WTC11 (cell line): ENCODE measurements around the gene HECTD4. TPM values are rescaled to one million over a fixed set of nuclear protein-coding genes. Genes with fewer than 3 reads are reported as not detected.

Source experiments
- ATAC-seq: fragments of 200-7000 bp; cut with Tn5 transposase; 2 replicates; pipeline ENCODE4 v1.10.0; 2021; ENCODE audit warnings: mild to moderate bottlenecking, moderate library complexity
- CTCF ChIA-PET: fragments of 300-600 bp; sonication (Branson Sonifier 250); formaldehyde crosslinking; loops from one replicate; lab custom pipeline; 2021; ENCODE audit warnings: antibody characterized with exemption; lab: Charles Lee
- POLR2A ChIA-PET: fragments of 350-600 bp; sonication (Branson Sonifier 250); formaldehyde crosslinking; loops from one replicate; lab custom pipeline; 2021; ENCODE audit warnings: antibody characterized with exemption; lab: Charles Lee
- DNase-seq: peaks from one replicate; pipeline ENCODE4 v3.0.0; 2021; ENCODE audit warnings: low spot score
- H3K27ac Mint-ChIP-seq: 2 replicates; pipeline ENCODE4 v1.8.0; 2021; ENCODE audit warnings: mixed read lengths
- H3K27me3 Mint-ChIP-seq: 2 replicates; pipeline ENCODE4 v1.8.0; 2021; ENCODE audit warnings: low read depth, mild to moderate bottlenecking, moderate library complexity, mixed read lengths
- H3K36me3 Mint-ChIP-seq: 2 replicates; pipeline ENCODE4 v1.8.0; 2021; ENCODE audit warnings: mixed read lengths
- H3K4me1 Mint-ChIP-seq: 2 replicates; pipeline ENCODE4 v1.8.0; 2022; ENCODE audit warnings: mixed read lengths
- H3K4me3 Mint-ChIP-seq: 2 replicates; pipeline ENCODE4 v1.8.0; 2021; ENCODE audit warnings: mild to moderate bottlenecking, moderate library complexity, mixed read lengths
- H3K9me3 Mint-ChIP-seq: 2 replicates; pipeline ENCODE4 v1.8.0; 2021; ENCODE audit warnings: mixed read lengths
- FOXJ3 ChIP-seq: sonication (generic); formaldehyde crosslinking; IDR thresholded peaks from 2 replicates; pipeline ENCODE4 v1.9.0; 2021; ENCODE audit warnings: missing genetic modification reagents, mild to moderate bottlenecking, borderline replicate concordance
- GTF2I ChIP-seq: fragments of 250-450 bp; sonication (Bioruptor Pico); conservative IDR thresholded peaks from 2 replicates; pipeline ENCODE4 v1.4.0; 2021; ENCODE audit warnings: mild to moderate bottlenecking
- NFE2L1 ChIP-seq: sonication (generic); formaldehyde crosslinking; IDR thresholded peaks from 2 replicates; pipeline ENCODE4 v1.8.1; 2023; ENCODE audit warnings: missing genetic modification reagents
- NR1H2 ChIP-seq: sonication (generic); formaldehyde crosslinking; IDR thresholded peaks from 2 replicates; pipeline ENCODE4 v1.9.0; 2021; ENCODE audit warnings: mild to moderate bottlenecking, moderate library complexity, missing genetic modification reagents
- OVOL2 ChIP-seq: fragments of 250-450 bp; sonication (Bioruptor Pico); IDR thresholded peaks from 2 replicates; pipeline ENCODE4 v1.9.0; 2021; ENCODE audit warnings: mild to moderate bottlenecking, borderline replicate concordance
- ZNF219 ChIP-seq: sonication (generic); formaldehyde crosslinking; IDR thresholded peaks from 2 replicates; pipeline ENCODE4 v1.8.0; 2023; ENCODE audit warnings: missing genetic modification reagents, mild to moderate bottlenecking, borderline replicate concordance
- total RNA-seq: library from RNA; stranded (reverse); gene quantifications from 3 replicates; pipeline ENCODE4 v1.2.3, GENCODE V29; 2021
- TF ChIP-seq, protein P1 (sequence below): sonication (generic); formaldehyde crosslinking; conservative IDR thresholded peaks from 2 replicates; pipeline ENCODE4 v1.8.1; 2023; ENCODE audit warnings: mild to moderate bottlenecking, low read depth, missing genetic modification reagents, moderate library complexity
- TF ChIP-seq, protein P2 (sequence below): fragments of 200-600 bp; IDR thresholded peaks from 2 replicates; pipeline ENCODE4 v1.8.0; 2022; ENCODE audit warnings: antibody characterized with exemption
- TF ChIP-seq, protein P3 (sequence below): fragments of 250-450 bp; sonication (Bioruptor Pico); IDR thresholded peaks from 2 replicates; pipeline ENCODE4 v1.9.0; 2021; ENCODE audit warnings: mild to moderate bottlenecking
- TF ChIP-seq, protein P4 (sequence below): sonication (generic); formaldehyde crosslinking; IDR thresholded peaks from 2 replicates; pipeline ENCODE4 v1.8.0; 2022; ENCODE audit warnings: missing genetic modification reagents
- TF ChIP-seq, protein P5 (sequence below): fragments of 250-450 bp; sonication (Bioruptor Pico); IDR thresholded peaks from 2 replicates; pipeline ENCODE4 v1.9.0; 2021; ENCODE audit warnings: mild to moderate bottlenecking, borderline replicate concordance
- TF ChIP-seq, protein P6 (sequence below): sonication (generic); formaldehyde crosslinking; IDR thresholded peaks from 2 replicates; pipeline ENCODE4 v1.8.1; 2023; ENCODE audit warnings: mild to moderate bottlenecking, missing genetic modification reagents, moderate library complexity

HECTD4 gene
- total RNA-seq, 1 experiment from 2014 or later = 31.7 TPM

DNA sequence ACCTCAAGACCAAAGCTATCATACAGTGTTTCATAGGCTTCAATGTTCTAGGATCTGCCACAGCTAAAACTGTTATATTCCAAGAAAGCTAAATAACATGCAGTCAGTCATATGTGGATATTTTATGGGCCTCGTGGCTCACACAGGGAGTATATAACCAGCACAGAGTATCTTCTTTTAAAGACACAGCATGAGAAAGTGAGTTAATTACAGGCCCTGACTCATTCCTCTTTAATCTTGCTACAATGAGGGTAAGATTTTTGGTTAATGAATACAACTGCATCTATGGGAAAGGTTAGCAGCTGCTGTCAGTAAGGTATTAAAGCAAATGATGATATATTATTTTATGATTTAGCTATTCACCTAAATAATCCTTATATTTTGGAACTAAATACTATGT lies 145.8 kb downstream of the HECTD4 start (continued):
- TF ChIP-seq, protein P1, sequence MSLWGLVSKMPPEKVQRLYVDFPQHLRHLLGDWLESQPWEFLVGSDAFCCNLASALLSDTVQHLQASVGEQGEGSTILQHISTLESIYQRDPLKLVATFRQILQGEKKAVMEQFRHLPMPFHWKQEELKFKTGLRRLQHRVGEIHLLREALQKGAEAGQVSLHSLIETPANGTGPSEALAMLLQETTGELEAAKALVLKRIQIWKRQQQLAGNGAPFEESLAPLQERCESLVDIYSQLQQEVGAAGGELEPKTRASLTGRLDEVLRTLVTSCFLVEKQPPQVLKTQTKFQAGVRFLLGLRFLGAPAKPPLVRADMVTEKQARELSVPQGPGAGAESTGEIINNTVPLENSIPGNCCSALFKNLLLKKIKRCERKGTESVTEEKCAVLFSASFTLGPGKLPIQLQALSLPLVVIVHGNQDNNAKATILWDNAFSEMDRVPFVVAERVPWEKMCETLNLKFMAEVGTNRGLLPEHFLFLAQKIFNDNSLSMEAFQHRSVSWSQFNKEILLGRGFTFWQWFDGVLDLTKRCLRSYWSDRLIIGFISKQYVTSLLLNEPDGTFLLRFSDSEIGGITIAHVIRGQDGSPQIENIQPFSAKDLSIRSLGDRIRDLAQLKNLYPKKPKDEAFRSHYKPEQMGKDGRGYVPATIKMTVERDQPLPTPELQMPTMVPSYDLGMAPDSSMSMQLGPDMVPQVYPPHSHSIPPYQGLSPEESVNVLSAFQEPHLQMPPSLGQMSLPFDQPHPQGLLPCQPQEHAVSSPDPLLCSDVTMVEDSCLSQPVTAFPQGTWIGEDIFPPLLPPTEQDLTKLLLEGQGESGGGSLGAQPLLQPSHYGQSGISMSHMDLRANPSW (CRISPR knock-in tag) = no peak
- TF ChIP-seq, protein P2, sequence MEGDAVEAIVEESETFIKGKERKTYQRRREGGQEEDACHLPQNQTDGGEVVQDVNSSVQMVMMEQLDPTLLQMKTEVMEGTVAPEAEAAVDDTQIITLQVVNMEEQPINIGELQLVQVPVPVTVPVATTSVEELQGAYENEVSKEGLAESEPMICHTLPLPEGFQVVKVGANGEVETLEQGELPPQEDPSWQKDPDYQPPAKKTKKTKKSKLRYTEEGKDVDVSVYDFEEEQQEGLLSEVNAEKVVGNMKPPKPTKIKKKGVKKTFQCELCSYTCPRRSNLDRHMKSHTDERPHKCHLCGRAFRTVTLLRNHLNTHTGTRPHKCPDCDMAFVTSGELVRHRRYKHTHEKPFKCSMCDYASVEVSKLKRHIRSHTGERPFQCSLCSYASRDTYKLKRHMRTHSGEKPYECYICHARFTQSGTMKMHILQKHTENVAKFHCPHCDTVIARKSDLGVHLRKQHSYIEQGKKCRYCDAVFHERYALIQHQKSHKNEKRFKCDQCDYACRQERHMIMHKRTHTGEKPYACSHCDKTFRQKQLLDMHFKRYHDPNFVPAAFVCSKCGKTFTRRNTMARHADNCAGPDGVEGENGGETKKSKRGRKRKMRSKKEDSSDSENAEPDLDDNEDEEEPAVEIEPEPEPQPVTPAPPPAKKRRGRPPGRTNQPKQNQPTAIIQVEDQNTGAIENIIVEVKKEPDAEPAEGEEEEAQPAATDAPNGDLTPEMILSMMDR = no peak

DNA sequence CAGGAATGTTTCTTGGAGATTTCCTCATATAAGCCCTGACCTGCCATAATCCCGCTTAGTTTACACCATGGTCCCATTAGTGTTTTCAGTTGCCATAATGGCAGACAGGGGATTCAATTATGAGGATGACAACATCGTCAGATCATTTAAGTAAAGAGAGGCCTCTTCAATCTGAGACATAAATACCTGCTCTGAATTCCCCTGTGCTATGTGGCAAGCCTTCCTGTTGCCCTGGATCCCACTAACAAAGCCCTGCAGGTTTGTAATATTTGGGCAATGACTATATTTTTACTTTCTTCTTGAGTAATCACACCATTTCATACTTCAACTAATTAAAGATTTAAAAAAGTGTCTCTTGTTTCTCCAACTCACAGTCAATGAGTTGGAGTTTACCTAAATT lies 147.9 kb downstream of the HECTD4 start:
- ATAC-seq = no peak
- no peak overlapping the region for H3K27ac Mint-ChIP-seq
- no peaks in the 10 kb centered on the region for H3K27me3 Mint-ChIP-seq
- H3K4me1 Mint-ChIP-seq = no peaks in the 10 kb centered on the region
- CTCF ChIA-PET = no interaction called here
- no peak overlapping the region for H3K4me3 Mint-ChIP-seq
- POLR2A ChIA-PET = interaction anchor here (0.6 kb wide), 1 partner anchor 142 kb away, joined by 3 read pairs; no protein-coding TSS in a partner anchor
- H3K9me3 Mint-ChIP-seq = no peaks in the 10 kb centered on the region
- peaks cover 44% of the 10 kb centered on the region for H3K36me3 Mint-ChIP-seq
- no peak for DNase-seq
- TF ChIP-seq, protein P3, sequence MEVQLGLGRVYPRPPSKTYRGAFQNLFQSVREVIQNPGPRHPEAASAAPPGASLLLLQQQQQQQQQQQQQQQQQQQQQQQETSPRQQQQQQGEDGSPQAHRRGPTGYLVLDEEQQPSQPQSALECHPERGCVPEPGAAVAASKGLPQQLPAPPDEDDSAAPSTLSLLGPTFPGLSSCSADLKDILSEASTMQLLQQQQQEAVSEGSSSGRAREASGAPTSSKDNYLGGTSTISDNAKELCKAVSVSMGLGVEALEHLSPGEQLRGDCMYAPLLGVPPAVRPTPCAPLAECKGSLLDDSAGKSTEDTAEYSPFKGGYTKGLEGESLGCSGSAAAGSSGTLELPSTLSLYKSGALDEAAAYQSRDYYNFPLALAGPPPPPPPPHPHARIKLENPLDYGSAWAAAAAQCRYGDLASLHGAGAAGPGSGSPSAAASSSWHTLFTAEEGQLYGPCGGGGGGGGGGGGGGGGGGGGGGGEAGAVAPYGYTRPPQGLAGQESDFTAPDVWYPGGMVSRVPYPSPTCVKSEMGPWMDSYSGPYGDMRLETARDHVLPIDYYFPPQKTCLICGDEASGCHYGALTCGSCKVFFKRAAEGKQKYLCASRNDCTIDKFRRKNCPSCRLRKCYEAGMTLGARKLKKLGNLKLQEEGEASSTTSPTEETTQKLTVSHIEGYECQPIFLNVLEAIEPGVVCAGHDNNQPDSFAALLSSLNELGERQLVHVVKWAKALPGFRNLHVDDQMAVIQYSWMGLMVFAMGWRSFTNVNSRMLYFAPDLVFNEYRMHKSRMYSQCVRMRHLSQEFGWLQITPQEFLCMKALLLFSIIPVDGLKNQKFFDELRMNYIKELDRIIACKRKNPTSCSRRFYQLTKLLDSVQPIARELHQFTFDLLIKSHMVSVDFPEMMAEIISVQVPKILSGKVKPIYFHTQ (CRISPR knock-in tag) = no peak
- TF ChIP-seq ZNF219 (no peak), GTF2I (CRISPR knock-in tag) (no peak), FOXJ3 (CRISPR knock-in tag) (no peak), NFE2L1 (CRISPR knock-in tag) (no peak), OVOL2 (CRISPR knock-in tag) (no peak), NR1H2 (CRISPR knock-in tag) (no peak)
- TF ChIP-seq, protein P4, sequence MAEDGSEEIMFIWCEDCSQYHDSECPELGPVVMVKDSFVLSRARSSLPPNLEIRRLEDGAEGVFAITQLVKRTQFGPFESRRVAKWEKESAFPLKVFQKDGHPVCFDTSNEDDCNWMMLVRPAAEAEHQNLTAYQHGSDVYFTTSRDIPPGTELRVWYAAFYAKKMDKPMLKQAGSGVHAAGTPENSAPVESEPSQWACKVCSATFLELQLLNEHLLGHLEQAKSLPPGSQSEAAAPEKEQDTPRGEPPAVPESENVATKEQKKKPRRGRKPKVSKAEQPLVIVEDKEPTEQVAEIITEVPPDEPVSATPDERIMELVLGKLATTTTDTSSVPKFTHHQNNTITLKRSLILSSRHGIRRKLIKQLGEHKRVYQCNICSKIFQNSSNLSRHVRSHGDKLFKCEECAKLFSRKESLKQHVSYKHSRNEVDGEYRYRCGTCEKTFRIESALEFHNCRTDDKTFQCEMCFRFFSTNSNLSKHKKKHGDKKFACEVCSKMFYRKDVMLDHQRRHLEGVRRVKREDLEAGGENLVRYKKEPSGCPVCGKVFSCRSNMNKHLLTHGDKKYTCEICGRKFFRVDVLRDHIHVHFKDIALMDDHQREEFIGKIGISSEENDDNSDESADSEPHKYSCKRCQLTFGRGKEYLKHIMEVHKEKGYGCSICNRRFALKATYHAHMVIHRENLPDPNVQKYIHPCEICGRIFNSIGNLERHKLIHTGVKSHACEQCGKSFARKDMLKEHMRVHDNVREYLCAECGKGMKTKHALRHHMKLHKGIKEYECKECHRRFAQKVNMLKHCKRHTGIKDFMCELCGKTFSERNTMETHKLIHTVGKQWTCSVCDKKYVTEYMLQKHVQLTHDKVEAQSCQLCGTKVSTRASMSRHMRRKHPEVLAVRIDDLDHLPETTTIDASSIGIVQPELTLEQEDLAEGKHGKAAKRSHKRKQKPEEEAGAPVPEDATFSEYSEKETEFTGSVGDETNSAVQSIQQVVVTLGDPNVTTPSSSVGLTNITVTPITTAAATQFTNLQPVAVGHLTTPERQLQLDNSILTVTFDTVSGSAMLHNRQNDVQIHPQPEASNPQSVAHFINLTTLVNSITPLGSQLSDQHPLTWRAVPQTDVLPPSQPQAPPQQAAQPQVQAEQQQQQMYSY (CRISPR knock-in tag) = no peak
- TF ChIP-seq, protein P5, sequence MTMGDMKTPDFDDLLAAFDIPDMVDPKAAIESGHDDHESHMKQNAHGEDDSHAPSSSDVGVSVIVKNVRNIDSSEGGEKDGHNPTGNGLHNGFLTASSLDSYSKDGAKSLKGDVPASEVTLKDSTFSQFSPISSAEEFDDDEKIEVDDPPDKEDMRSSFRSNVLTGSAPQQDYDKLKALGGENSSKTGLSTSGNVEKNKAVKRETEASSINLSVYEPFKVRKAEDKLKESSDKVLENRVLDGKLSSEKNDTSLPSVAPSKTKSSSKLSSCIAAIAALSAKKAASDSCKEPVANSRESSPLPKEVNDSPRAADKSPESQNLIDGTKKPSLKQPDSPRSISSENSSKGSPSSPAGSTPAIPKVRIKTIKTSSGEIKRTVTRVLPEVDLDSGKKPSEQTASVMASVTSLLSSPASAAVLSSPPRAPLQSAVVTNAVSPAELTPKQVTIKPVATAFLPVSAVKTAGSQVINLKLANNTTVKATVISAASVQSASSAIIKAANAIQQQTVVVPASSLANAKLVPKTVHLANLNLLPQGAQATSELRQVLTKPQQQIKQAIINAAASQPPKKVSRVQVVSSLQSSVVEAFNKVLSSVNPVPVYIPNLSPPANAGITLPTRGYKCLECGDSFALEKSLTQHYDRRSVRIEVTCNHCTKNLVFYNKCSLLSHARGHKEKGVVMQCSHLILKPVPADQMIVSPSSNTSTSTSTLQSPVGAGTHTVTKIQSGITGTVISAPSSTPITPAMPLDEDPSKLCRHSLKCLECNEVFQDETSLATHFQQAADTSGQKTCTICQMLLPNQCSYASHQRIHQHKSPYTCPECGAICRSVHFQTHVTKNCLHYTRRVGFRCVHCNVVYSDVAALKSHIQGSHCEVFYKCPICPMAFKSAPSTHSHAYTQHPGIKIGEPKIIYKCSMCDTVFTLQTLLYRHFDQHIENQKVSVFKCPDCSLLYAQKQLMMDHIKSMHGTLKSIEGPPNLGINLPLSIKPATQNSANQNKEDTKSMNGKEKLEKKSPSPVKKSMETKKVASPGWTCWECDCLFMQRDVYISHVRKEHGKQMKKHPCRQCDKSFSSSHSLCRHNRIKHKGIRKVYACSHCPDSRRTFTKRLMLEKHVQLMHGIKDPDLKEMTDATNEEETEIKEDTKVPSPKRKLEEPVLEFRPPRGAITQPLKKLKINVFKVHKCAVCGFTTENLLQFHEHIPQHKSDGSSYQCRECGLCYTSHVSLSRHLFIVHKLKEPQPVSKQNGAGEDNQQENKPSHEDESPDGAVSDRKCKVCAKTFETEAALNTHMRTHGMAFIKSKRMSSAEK (CRISPR knock-in tag) = no peak
- TF ChIP-seq, protein P1 (CRISPR knock-in tag) = no peak
- TF ChIP-seq, protein P6, sequence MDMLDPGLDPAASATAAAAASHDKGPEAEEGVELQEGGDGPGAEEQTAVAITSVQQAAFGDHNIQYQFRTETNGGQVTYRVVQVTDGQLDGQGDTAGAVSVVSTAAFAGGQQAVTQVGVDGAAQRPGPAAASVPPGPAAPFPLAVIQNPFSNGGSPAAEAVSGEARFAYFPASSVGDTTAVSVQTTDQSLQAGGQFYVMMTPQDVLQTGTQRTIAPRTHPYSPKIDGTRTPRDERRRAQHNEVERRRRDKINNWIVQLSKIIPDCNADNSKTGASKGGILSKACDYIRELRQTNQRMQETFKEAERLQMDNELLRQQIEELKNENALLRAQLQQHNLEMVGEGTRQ (CRISPR knock-in tag) = no peak
